SH-SY5Y (cell line): ENCODE results near the gene MRPL55.

Experiments used
- GATA2 ChIP-seq: IDR thresholded peaks from 2 replicates; pipeline ENCODE4 v1.6.1; 2011; ENCODE audit warnings: mild to moderate bottlenecking, low read depth, low read length
- GATA3 ChIP-seq: IDR thresholded peaks from 2 replicates; pipeline ENCODE4 v1.6.1; 2011; ENCODE audit warnings: low read depth, mild to moderate bottlenecking, low read length, moderate library complexity

- no peak for TF ChIP-seq GATA2
- TF ChIP-seq GATA3 = no peak
These were observed 8.2 kb upstream of the MRPL55 start for GRCh38 chr1:228117335-228117734.
